OCI-LY3 (cell line): Measurements from ENCODE around the gene CMSS1.

ENCODE experiments used
- H2AFZ ChIP-seq: fragments of 200-600, 300-600 bp; shearing (Covaris generic); 2 replicates; pipeline ENCODE4 v1.6.0; 2014; ENCODE audit warnings: antibody characterized with exemption, low read depth, low read length
- H3K27ac ChIP-seq: fragments of 200-600, 300-600 bp; sonication (generic); 2 replicates; pipeline ENCODE4 v1.5.1; 2014; ENCODE audit warnings: mild to moderate bottlenecking, low read length, moderate library complexity, mixed read lengths
- H3K27me3 ChIP-seq: fragments of 200-600, 300-600 bp; sonication (generic); 2 replicates; pipeline ENCODE4 v1.6.1; 2014; ENCODE audit warnings: low read depth, low read length, mixed read lengths
- H3K36me3 ChIP-seq: fragments of 200-600, 300-600 bp; sonication (generic); replicated peaks from 2 replicates; pipeline ENCODE3; 2014; ENCODE audit warnings: low read depth, low read length, mixed read lengths
- H3K4me1 ChIP-seq: fragments of 300-600, 200-600 bp; sonication (generic); 2 replicates; pipeline ENCODE4 v1.6.1; 2014; ENCODE audit warnings: low read length, mixed read lengths
- H3K4me2 ChIP-seq: fragments of 200-600, 300-600 bp; sonication (generic); 2 replicates; pipeline ENCODE4 v1.6.1; 2014; ENCODE audit warnings: low read length, mixed read lengths
- H3K4me3 ChIP-seq: fragments of 300-600, 200-600 bp; sonication (generic); 2 replicates; pipeline ENCODE4 v1.5.1; 2014; ENCODE audit warnings: antibody characterized with exemption, mild to moderate bottlenecking, low read length, moderate library complexity
- H3K79me2 ChIP-seq: fragments of 300-600, 200-600 bp; shearing (Covaris generic); 2 replicates; pipeline ENCODE4 v1.6.1; 2014; ENCODE audit warnings: mild to moderate bottlenecking, low read length, mixed read lengths
- H3K9ac ChIP-seq: fragments of 300-600, 200-600 bp; shearing (Covaris generic); 2 replicates; pipeline ENCODE4 v1.6.0; 2014; ENCODE audit warnings: mild to moderate bottlenecking, low read length, moderate library complexity
- H3K9me3 ChIP-seq: fragments of 200-600, 300-600 bp; shearing (Covaris generic); 2 replicates; pipeline ENCODE4 v1.6.1; 2014; ENCODE audit warnings: low read length, mixed read lengths; ENCODE audit not compliant: insufficient read depth
- H4K20me1 ChIP-seq: fragments of 200-600, 300-600 bp; sonication (generic); 2 replicates; pipeline ENCODE4 v1.6.1; 2016; ENCODE audit warnings: low read length, mixed read lengths; ENCODE audit not compliant: insufficient read depth
- EZH2phosphoT487 ChIP-seq: fragments of 200-600 bp; shearing (Covaris generic); IDR thresholded peaks from 2 replicates; pipeline ENCODE4 v1.6.1; 2018; ENCODE audit warnings: antibody characterized with exemption, mixed run types, low read depth
- TF ChIP-seq, protein P1 (sequence below): fragments of 200-600, 300-600 bp; sonication (generic); IDR thresholded peaks from 2 replicates; pipeline ENCODE4 v1.5.1; 2014; ENCODE audit warnings: antibody characterized with exemption, low read length, low read depth

Gene CMSS1

DNA sequence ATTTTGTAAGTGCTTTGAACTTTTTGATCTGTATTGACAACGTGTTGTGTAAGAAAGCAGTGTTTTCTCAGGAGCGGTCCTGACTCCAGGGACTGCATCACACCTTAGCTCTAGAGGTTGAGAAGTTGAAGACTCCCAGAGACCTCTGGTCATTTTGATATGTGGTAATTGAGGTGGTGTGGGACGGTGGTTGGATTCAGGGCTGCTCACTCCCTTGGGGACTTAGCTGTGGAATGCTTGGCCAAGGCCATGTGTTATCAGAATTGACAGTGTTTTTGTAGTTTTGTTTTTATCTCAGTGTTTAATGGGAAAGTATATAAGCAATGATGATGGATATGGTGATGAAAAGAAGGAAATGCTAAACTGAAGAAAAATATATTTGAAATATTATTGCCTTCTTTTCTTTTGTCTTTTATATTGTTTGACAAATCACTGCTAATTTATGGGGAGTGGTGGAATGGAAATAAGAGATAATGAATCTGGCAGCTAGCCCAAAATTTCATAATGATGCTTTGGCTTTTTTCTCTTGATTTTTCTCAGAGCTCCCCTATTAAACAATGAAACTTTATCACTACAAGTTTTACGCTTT lies 16.0 kb downstream of the CMSS1 start:
- Histone ChIP-seq H3K9ac (no peak overlapping the region), H3K4me1 (peaks cover 4% of the 10 kb centered on the region; the same call in 1 of the 2 replicates), H3K27me3 (no peaks in the 10 kb centered on the region), H4K20me1 (peaks cover 17% of the 10 kb centered on the region), H3K79me2 (peaks cover 93% of the 10 kb centered on the region), H3K9me3 (no peaks in the 10 kb centered on the region), H3K27ac (no peak overlapping the region), H2AFZ (no peak overlapping the region), H3K36me3 (no peaks in the 10 kb centered on the region), H3K4me2 (no peak overlapping the region), H3K4me3 (no peak overlapping the region)
- TF ChIP-seq, protein P1, sequence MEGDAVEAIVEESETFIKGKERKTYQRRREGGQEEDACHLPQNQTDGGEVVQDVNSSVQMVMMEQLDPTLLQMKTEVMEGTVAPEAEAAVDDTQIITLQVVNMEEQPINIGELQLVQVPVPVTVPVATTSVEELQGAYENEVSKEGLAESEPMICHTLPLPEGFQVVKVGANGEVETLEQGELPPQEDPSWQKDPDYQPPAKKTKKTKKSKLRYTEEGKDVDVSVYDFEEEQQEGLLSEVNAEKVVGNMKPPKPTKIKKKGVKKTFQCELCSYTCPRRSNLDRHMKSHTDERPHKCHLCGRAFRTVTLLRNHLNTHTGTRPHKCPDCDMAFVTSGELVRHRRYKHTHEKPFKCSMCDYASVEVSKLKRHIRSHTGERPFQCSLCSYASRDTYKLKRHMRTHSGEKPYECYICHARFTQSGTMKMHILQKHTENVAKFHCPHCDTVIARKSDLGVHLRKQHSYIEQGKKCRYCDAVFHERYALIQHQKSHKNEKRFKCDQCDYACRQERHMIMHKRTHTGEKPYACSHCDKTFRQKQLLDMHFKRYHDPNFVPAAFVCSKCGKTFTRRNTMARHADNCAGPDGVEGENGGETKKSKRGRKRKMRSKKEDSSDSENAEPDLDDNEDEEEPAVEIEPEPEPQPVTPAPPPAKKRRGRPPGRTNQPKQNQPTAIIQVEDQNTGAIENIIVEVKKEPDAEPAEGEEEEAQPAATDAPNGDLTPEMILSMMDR, result no peak
- no peak for TF ChIP-seq EZH2phosphoT487

DNA sequence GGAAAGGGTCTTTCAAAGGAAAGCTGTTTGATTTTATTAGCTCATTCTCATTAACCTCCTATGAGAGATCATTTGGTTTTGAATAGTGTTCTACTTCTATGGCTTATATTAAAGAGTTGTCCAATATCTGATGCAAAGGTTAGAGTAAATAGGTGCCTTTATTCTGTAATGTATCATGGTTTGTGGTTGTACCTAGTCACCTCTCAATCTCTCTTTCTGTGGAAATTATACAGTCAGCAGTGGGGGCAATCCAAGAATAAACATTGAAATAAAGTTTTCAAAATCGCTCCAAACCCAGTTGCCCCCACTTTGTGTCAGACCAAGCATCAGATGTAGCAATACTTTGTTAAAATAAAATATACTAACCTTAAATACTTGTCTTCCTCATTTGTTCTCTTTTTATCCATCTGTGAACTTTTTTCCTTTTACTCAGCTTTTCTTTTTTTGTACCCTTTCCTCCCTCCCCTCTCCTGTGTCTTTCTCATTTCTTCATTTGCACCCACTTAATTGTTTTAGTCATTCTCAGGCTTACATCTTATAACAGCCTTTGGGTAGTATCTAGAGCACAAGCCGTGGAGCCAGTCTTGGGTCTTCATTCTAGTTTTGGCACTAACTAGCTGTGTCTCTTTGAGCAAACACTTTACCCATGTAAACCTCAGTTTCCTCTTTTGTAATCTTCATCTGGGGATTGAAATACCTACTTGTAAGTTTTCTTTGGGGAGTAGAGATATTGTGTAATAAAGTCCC lies 16.7 kb downstream of the CMSS1 start:
- Histone ChIP-seq H3K4me3 (no peak overlapping the region), H3K4me2 (no peak overlapping the region), H2AFZ (no peak overlapping the region), H3K9me3 (no peaks in the 10 kb centered on the region), H3K9ac (no peak overlapping the region), H3K27ac (no peak overlapping the region), H3K36me3 (no peaks in the 10 kb centered on the region), H3K79me2 (peaks cover 93% of the 10 kb centered on the region), H3K4me1 (peaks cover 4% of the 10 kb centered on the region; the same call in 1 of the 2 replicates), H4K20me1 (peaks cover 17% of the 10 kb centered on the region), H3K27me3 (no peaks in the 10 kb centered on the region)
- TF ChIP-seq EZH2phosphoT487, result no peak
- TF ChIP-seq, protein P1, result no peak

DNA sequence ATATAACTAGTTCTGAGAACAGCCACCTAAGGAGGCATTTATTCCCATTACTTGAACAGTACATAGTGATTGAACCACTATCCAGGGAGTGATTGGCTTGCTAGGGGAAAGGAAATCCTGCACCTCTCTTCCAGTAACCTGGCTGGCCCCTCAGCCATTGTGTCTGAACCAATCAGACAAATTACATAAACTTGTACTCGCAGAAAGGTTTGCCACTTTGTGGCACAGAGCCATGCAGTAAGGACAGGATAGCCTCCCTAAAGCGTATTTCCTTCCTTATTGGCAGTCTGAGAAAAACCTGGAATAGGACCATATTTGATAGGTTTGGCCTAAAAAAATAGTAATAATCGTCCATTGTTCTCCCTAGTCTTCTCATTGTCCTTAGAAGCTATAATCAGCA lies 19.0 kb downstream of the CMSS1 start:
- Histone ChIP-seq H3K36me3 (no peaks in the 10 kb centered on the region), H3K9ac (no peak overlapping the region), H3K27me3 (no peaks in the 10 kb centered on the region), H3K4me1 (peaks cover 4% of the 10 kb centered on the region; the same call in 1 of the 2 replicates), H4K20me1 (peaks cover 12% of the 10 kb centered on the region), H3K9me3 (no peaks in the 10 kb centered on the region), H3K4me3 (no peak overlapping the region), H2AFZ (no peak overlapping the region), H3K27ac (no peak overlapping the region), H3K79me2 (peaks cover 81% of the 10 kb centered on the region), H3K4me2 (no peak overlapping the region)
- TF ChIP-seq EZH2phosphoT487, result no peak
- TF ChIP-seq, protein P1, result no peak

DNA sequence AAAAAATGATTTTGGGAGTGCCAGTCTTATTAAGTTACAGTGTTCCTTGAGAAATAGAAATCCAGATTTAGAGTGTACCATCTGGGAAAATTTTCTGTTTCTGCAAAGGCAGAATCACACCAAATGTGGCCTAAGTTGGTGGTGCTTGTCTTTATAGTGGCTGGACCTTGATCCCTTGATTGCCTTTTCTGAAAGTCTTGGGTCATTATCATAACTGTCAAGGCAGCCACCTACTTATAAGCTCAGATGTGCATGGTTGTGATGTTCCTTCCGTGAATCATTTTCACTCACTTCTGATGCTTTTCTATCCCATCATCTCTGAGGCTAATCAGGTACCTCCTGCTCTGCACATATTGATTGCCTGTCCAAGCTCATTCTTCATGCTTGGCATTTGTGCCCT lies 20.1 kb downstream of the CMSS1 start:
- TF ChIP-seq, protein P1, result no peak
- TF ChIP-seq EZH2phosphoT487, result no peak
- H3K27ac ChIP-seq, result no peak overlapping the region
- H3K36me3 ChIP-seq, result no peaks in the 10 kb centered on the region
- H3K27me3 ChIP-seq, result no peaks in the 10 kb centered on the region
- H3K4me3 ChIP-seq, result no peak overlapping the region
- peaks cover 12% of the 10 kb centered on the region for H4K20me1 ChIP-seq
- no peaks in the 10 kb centered on the region for H3K9me3 ChIP-seq
- no peak overlapping the region for H3K4me2 ChIP-seq
- H3K79me2 ChIP-seq, result peaks cover 75% of the 10 kb centered on the region
- peaks cover 4% of the 10 kb centered on the region; the same call in 1 of the 2 replicates for H3K4me1 ChIP-seq
- no peak overlapping the region for H3K9ac ChIP-seq
- no peak overlapping the region for H2AFZ ChIP-seq
